ENCODE measurements around the gene WDR18.

GRCh38 chr19:963486-963951 lies 20.6 kb upstream of the WDR18 start:
- TF ChIP-seq CTCF (IDR thresholded peaks at IDR 0.05) (no peak), EZH2phosphoT487 (IDR thresholded peaks at IDR 0.05) (no peak)

Data from neural progenitor cell (in vitro differentiated cells).